ENCODE results near the gene C19orf67. TPM values are rescaled to one million over a fixed set of nuclear protein-coding genes. Genes with fewer than 3 reads are reported as not detected.

The C19orf67 gene
- total RNA-seq, 1 experiment from 2014 or later, result not detected

GRCh38 chr19:14058182-14059092 lies 27.1 kb downstream of the C19orf67 start:
- Histone ChIP-seq H3K36me3 (ENCODE audit: control insufficient read depth in 1 of 2, insufficient read depth in 2 of 2, low read length in 2 of 2) (no peaks in the 10 kb centered on the region), H3K27ac (ENCODE audit: low read depth, low read length) (peak overlapping the region; percentile 31; the same call in 1 of the 2 replicates), H3K4me2 (ENCODE audit: low read length) (peak overlapping the region; percentile 81), H3K4me3 (replicated peaks in 1 of 2; ENCODE audit: low read depth in 1 of 2, low read length in 2 of 2) (peak overlapping the region; percentile 50 to 56), H3K4me1 (ENCODE audit: control insufficient read depth in 1 of 2, insufficient read depth in 2 of 2, low read length in 2 of 2) (peaks cover 22 to 36% of the 10 kb centered on the region in 2 experiments), H2AFZ (ENCODE audit: low read depth, low read length, poor library complexity, severe bottlenecking) (peak overlapping the region; percentile 73), H3K9me3 (ENCODE audit: control insufficient read depth in 1 of 2, insufficient read depth in 1 of 2, low read depth in 1 of 2, low read length in 2 of 2) (no peaks in the 10 kb centered on the region), H3K9ac (ENCODE audit: low read length) (peak overlapping the region; percentile 25; the same call in 1 of the 2 replicates), H3K9me2 (ENCODE audit: insufficient read depth) (no peaks in the 10 kb centered on the region), H4K20me1 (ENCODE audit: insufficient read depth) (no peaks in the 10 kb centered on the region), H3K79me2 (ENCODE audit: insufficient read depth, low read length) (no peaks in the 10 kb centered on the region), H3K27me3 (ENCODE audit: insufficient read depth, low read length) (no peaks in the 10 kb centered on the region)
- POLR2A ChIA-PET, result interaction anchor here (0.6 to 0.9 kb wide), 3 partner anchors 203 to 428 kb away, joined by 3 to 4 read pairs (median 3); partner anchors contain the start of gene ZSWIM4
- no peak for DNase-seq (ENCODE audit: low read depth, low spot score)
- no TSS peak for BruUV-seq (replicated peaks)
- no peak for ATAC-seq
- RAD21 ChIA-PET (ENCODE audit: low non-redundant PET in 1 of 2, low total read pairs in 2 of 2, uncharacterized antibody in 2 of 2, unreplicated experiment in 2 of 2), result no interaction called here
- intact Hi-C loops (cut with micrococcal nuclease), result no loop called here
- TF ChIP-seq ZBTB33 (IDR thresholded peaks at IDR 0.05; ENCODE audit: extremely low read depth, insufficient replicate concordance, low read length) (no peak), POLR2A (IDR thresholded peaks at IDR 0.05; ENCODE audit: borderline replicate concordance, extremely low read depth, insufficient read depth, insufficient read length) (no peak), TCF7L2 (IDR thresholded peaks at IDR 0.05; ENCODE audit: borderline replicate concordance, extremely low read depth, insufficient read depth, insufficient read length) (no peak), ATF3 (IDR thresholded peaks at IDR 0.05) (no peak), SRF (IDR thresholded peaks at IDR 0.05; ENCODE audit: low read depth) (no peak), RAD21 (IDR thresholded peaks at IDR 0.05; ENCODE audit: low read depth) (no peak), ZNF274 (IDR thresholded peaks at IDR 0.05; ENCODE audit: low read depth, low read length) (no peak), REST (IDR thresholded peaks at IDR 0.05; ENCODE audit: low read depth) (no peak), EGR1 (IDR thresholded peaks at IDR 0.05; ENCODE audit: low read depth) (no peak), SIN3A (IDR thresholded peaks at IDR 0.05; ENCODE audit: low read depth) (no peak), EZH2phosphoT487 (IDR thresholded peaks at IDR 0.05; ENCODE audit: borderline replicate concordance) (no peak), CTCF (IDR thresholded peaks at IDR 0.05 in 2 of 3, conservative IDR thresholded peaks at IDR 0.05 in 1 of 3; ENCODE audit: borderline replicate concordance in 1 of 3, insufficient read depth in 1 of 3, low read depth in 2 of 3, low read length in 2 of 3) (no peak), ELF1 (IDR thresholded peaks at IDR 0.05; ENCODE audit: borderline replicate concordance, low read depth) (no peak), CBX3 (IDR thresholded peaks at IDR 0.05; ENCODE audit: low read depth) (no peak), CEBPB (IDR thresholded peaks at IDR 0.05; ENCODE audit: low read depth) (no peak), YY1 (IDR thresholded peaks at IDR 0.05; ENCODE audit: extremely low read depth, insufficient replicate concordance, low read depth, low read length) (no peak), JUND (IDR thresholded peaks at IDR 0.05) (no peak)
- CTCF ChIA-PET, result interaction anchor here (0.6 to 5.7 kb wide), 17 partner anchors 7 to 217 kb away, joined by 3 to 83 read pairs (median 6); partner anchors contain the start of genes ASF1B, IL27RA, MISP3 and RFX1
